H1 (cell line): ENCODE data around the gene ATP2A3. TPM values are rescaled to one million over a fixed set of nuclear protein-coding genes. Genes with fewer than 3 reads are reported as not detected.

Experiments
- CTCF ChIA-PET: fragments of 300-600 bp; sonication (Branson Sonifier 250); formaldehyde crosslinking; loops from one replicate; lab custom pipeline; 2021; ENCODE audit not compliant: partially characterized antibody; lab: Charles Lee
- POLR2A ChIA-PET: fragments of 300-600 bp; sonication (Branson Sonifier 250); formaldehyde crosslinking; loops from one replicate; lab custom pipeline; 2021; ENCODE audit warnings: inconsistent platforms; ENCODE audit not compliant: partially characterized antibody; lab: Charles Lee
- DNase-seq, 2 experiments: peaks; one replicate each; pipeline versions ENCODE4 v3.0.0 to v3.0.0-alpha.2; 2010 to 2022; ENCODE audit warnings: low spot score in 2 of 2, low read depth in 1 of 2, mixed read lengths in 1 of 2
- FAIRE-seq: peaks from 2 replicates; lab custom pipeline; 2011; peaks lifted over from hg19 to GRCh38; lab: Jason Lieb, UNC
- H2AFZ ChIP-seq: 2 replicates; pipeline ENCODE4 v1.8.1; 2012; ENCODE audit warnings: low read length, inconsistent platforms
- H2AK5ac ChIP-seq: 2 replicates; pipeline ENCODE4 v1.6.1; 2013; ENCODE audit warnings: low read depth, low read length
- H2BK120ac ChIP-seq: replicated peaks from 2 replicates; pipeline ENCODE3; 2013; ENCODE audit warnings: low read depth, low read length, inconsistent platforms
- H2BK12ac ChIP-seq: 2 replicates; pipeline ENCODE4 v1.6.1; 2013; ENCODE audit warnings: low read depth, low read length
- H2BK15ac ChIP-seq: 2 replicates; pipeline ENCODE4 v1.6.1; 2013; ENCODE audit warnings: low read length
- H2BK20ac ChIP-seq: 2 replicates; pipeline ENCODE4 v1.6.1; 2013; ENCODE audit warnings: low read length
- H2BK5ac ChIP-seq: 2 replicates; pipeline ENCODE4 v1.6.1; 2013; ENCODE audit warnings: low read depth, low read length
- H3K14ac ChIP-seq: 2 replicates; pipeline ENCODE4 v1.6.1; 2013; ENCODE audit warnings: inconsistent platforms; ENCODE audit not compliant: insufficient read length
- H3K18ac ChIP-seq: 2 replicates; pipeline ENCODE4 v1.6.1; 2013; ENCODE audit warnings: low read length; ENCODE audit errors: extremely low read depth
- H3K23ac ChIP-seq: 2 replicates; pipeline ENCODE4 v1.6.1; 2013; ENCODE audit warnings: inconsistent platforms; ENCODE audit not compliant: insufficient read length
- H3K23me2 ChIP-seq: 2 replicates; pipeline ENCODE4 v1.6.1; 2013; ENCODE audit warnings: low read depth, low read length
- H3K27ac ChIP-seq: 2 replicates; pipeline ENCODE4 v1.6.1; 2011; ENCODE audit warnings: low read depth, low read length, inconsistent platforms
- H3K27me3 ChIP-seq, 4 experiments: replicated peaks in 1 of 4; 1 replicate in 1 of 4; 2 replicates in 3 of 4; pipeline versions ENCODE4 v1.6.1 to v1.8.1; 2011 to 2013; ENCODE audit warnings: low read length in 3 of 4, mild to moderate bottlenecking in 3 of 4, inconsistent platforms in 2 of 4, mixed read lengths in 2 of 4, moderate library complexity in 1 of 4; ENCODE audit not compliant: control insufficient read depth in 3 of 4, insufficient read depth in 3 of 4; ENCODE audit errors: extremely low read depth in 1 of 4
- H3K36me3 ChIP-seq, 4 experiments: 2 replicates each; pipeline versions ENCODE4 v1.6.1 to v1.8.1; 2011 to 2013; ENCODE audit warnings: mild to moderate bottlenecking in 4 of 4, low read length in 3 of 4, moderate library complexity in 2 of 4, control low read depth in 1 of 4, inconsistent platforms in 1 of 4; ENCODE audit not compliant: insufficient read depth in 4 of 4, control insufficient read depth in 2 of 4
- H3K4ac ChIP-seq: replicated peaks from 2 replicates; pipeline ENCODE3; 2013; ENCODE audit warnings: low read length, low read depth, mixed read lengths, inconsistent platforms; ENCODE audit not compliant: insufficient read length
- H3K4me1 ChIP-seq, 4 experiments: replicated peaks in 1 of 4; 1 replicate in 1 of 4; 2 replicates in 3 of 4; pipeline versions ENCODE4 v1.6.1 to v1.8.1; 2011 to 2013; ENCODE audit warnings: low read length in 3 of 4, inconsistent platforms in 2 of 4, mixed read lengths in 1 of 4; ENCODE audit not compliant: insufficient read depth in 4 of 4, control insufficient read depth in 3 of 4
- H3K4me2 ChIP-seq, 2 experiments: 2 replicates each; pipeline versions ENCODE4 v1.6.1 to v1.8.1; 2011 to 2013; ENCODE audit warnings: low read depth in 2 of 2, low read length in 2 of 2, control low read depth in 1 of 2, inconsistent platforms in 1 of 2, mild to moderate bottlenecking in 1 of 2; ENCODE audit not compliant: insufficient read depth in 1 of 2
- H3K4me3 ChIP-seq, 4 experiments: fragments of 200-600, 300-600 bp in 1 of 4; sonication (generic), shearing (Covaris generic), sonication (Bioruptor Twin) in 1 of 4; 2 replicates each; pipeline versions ENCODE4 v1.5.1 to v1.8.1; 2011 to 2016; ENCODE audit warnings: low read length in 4 of 4, low read depth in 3 of 4, control low read depth in 2 of 4, inconsistent platforms in 2 of 4, mild to moderate bottlenecking in 2 of 4, mixed read lengths in 1 of 4, moderate library complexity in 1 of 4; ENCODE audit not compliant: insufficient read depth in 2 of 4; ENCODE audit errors: extremely low read depth in 1 of 4
- H3K56ac ChIP-seq: replicated peaks from 2 replicates; pipeline ENCODE3; 2013; ENCODE audit warnings: low read depth, mild to moderate bottlenecking, mixed read lengths, low read length, inconsistent platforms; ENCODE audit not compliant: insufficient read length
- H3K79me1 ChIP-seq: 2 replicates; pipeline ENCODE4 v1.6.1; 2013; ENCODE audit warnings: low read depth, low read length, control low read depth
- H3K79me2 ChIP-seq, 2 experiments: 2 replicates each; pipeline versions ENCODE4 v1.6.1 to v1.8.1; 2012 to 2013; ENCODE audit warnings: low read length in 2 of 2, mild to moderate bottlenecking in 2 of 2, inconsistent platforms in 1 of 2; ENCODE audit not compliant: insufficient read depth in 2 of 2, control insufficient read depth in 1 of 2
- H3K9ac ChIP-seq, 4 experiments: replicated peaks in 1 of 4; 1 replicate in 1 of 4; 2 replicates in 3 of 4; pipeline versions ENCODE4 v1.6.1 to v1.8.1; 2011 to 2013; ENCODE audit warnings: low read depth in 3 of 4, low read length in 3 of 4, control low read depth in 2 of 4, mild to moderate bottlenecking in 2 of 4, moderate library complexity in 2 of 4, inconsistent platforms in 1 of 4; ENCODE audit errors: extremely low read depth in 1 of 4
- H3K9me3 ChIP-seq, 2 experiments: 2 replicates each; pipeline versions ENCODE4 v1.6.1 to v1.8.1; 2012 to 2013; ENCODE audit warnings: mild to moderate bottlenecking in 2 of 2, moderate library complexity in 2 of 2, control low read depth in 1 of 2, inconsistent platforms in 1 of 2, low read depth in 1 of 2, low read length in 1 of 2, mixed read lengths in 1 of 2; ENCODE audit not compliant: insufficient read depth in 2 of 2
- H4K20me1 ChIP-seq, 2 experiments: replicated peaks in 1 of 2; 2 replicates each; pipeline versions ENCODE3 to v1.8.1; 2011 to 2013; ENCODE audit warnings: inconsistent platforms in 2 of 2, low read length in 2 of 2, mild to moderate bottlenecking in 1 of 2; ENCODE audit not compliant: insufficient read depth in 2 of 2, control insufficient read depth in 1 of 2
- H4K5ac ChIP-seq: 2 replicates; pipeline ENCODE4 v1.6.1; 2013; ENCODE audit warnings: low read length, low read depth, mixed read lengths, inconsistent platforms; ENCODE audit not compliant: insufficient read length
- H4K8ac ChIP-seq: 2 replicates; pipeline ENCODE4 v1.8.0; 2013; ENCODE audit warnings: mild to moderate bottlenecking, moderate library complexity, low read length, inconsistent platforms; ENCODE audit not compliant: insufficient read depth; ENCODE audit errors: extremely low read depth
- H4K91ac ChIP-seq: replicated peaks from 2 replicates; pipeline ENCODE3; 2013; ENCODE audit warnings: low read length, mixed read lengths, inconsistent platforms; ENCODE audit not compliant: insufficient read length
- BCL11A ChIP-seq, 2 experiments: IDR thresholded peaks; one replicate each; pipeline ENCODE4 v1.6.1; 2011; ENCODE audit warnings: low read depth in 2 of 2, low read length in 2 of 2, mild to moderate bottlenecking in 2 of 2
- CBX5 ChIP-seq: fragments of 300-800, 300-1000 bp; sonication (generic); IDR thresholded peaks from 2 replicates; pipeline ENCODE4 v1.7.1; 2016; ENCODE audit warnings: antibody characterized with exemption, low read length, low read depth
- CREB1 ChIP-seq: IDR thresholded peaks from 2 replicates; pipeline ENCODE4 v1.6.1; 2012; ENCODE audit warnings: inconsistent platforms
- E2F6 ChIP-seq: IDR thresholded peaks from 2 replicates; pipeline ENCODE4 v1.6.1; 2012; ENCODE audit warnings: inconsistent platforms
- FOSL1 ChIP-seq: IDR thresholded peaks from 2 replicates; pipeline ENCODE4 v1.6.1; 2011; ENCODE audit warnings: mild to moderate bottlenecking, low read depth, low read length, moderate library complexity; ENCODE audit not compliant: insufficient read depth
- JUN ChIP-seq: IDR thresholded peaks from 2 replicates; pipeline ENCODE4 v1.6.1; 2011; ENCODE audit warnings: low read depth, mild to moderate bottlenecking, improper control_type of control experiment, low read length
- MAX ChIP-seq: IDR thresholded peaks from 2 replicates; pipeline ENCODE4 v1.6.1; 2012; ENCODE audit warnings: inconsistent platforms
- RAD21 ChIP-seq, 2 experiments: IDR thresholded peaks in 1 of 2; conservative IDR thresholded peaks in 1 of 2; 2 replicates each; pipeline ENCODE4 v1.6.1; 2011; ENCODE audit warnings: low read depth in 2 of 2, low read length in 2 of 2, improper control_type of control experiment in 1 of 2, inconsistent platforms in 1 of 2, mild to moderate bottlenecking in 1 of 2, moderate library complexity in 1 of 2
- RNF2 ChIP-seq: fragments of 200-900, 300-1000 bp; sonication (generic); IDR thresholded peaks from 2 replicates; pipeline ENCODE4 v1.7.1; 2016; ENCODE audit warnings: borderline replicate concordance, low read depth, mild to moderate bottlenecking, antibody characterized with exemption, low read length; ENCODE audit not compliant: poor library complexity, severe bottlenecking; ENCODE audit errors: missing control alignments
- SIRT6 ChIP-seq: IDR thresholded peaks from one replicate; pipeline ENCODE4 v1.7.1; 2012; ENCODE audit warnings: low read length, inconsistent platforms
- SP1 ChIP-seq: IDR thresholded peaks from 2 replicates; pipeline ENCODE4 v1.6.1; 2011; ENCODE audit warnings: low read depth, low read length
- TEAD4 ChIP-seq: IDR thresholded peaks from 2 replicates; pipeline ENCODE4 v1.6.1; 2012; ENCODE audit warnings: low read depth, low read length, inconsistent platforms, mixed read lengths
- WGBS, 2 experiments: shearing (Covaris generic) in 1 of 2; methylation state at CpG; one replicate each; pipeline versions ENCODE4 v1.1.6 to v1.1.7; 2013 to 2015; ENCODE audit warnings: low lambda C conversion rate in 2 of 2, mixed read lengths in 2 of 2, inconsistent platforms in 1 of 2, low coverage in 1 of 2, missing lambda C conversion rate in 1 of 2; ENCODE audit not compliant: insufficient replicate concordance in 2 of 2, insufficient coverage in 1 of 2, insufficient read length in 1 of 2; ENCODE audit errors: extremely low coverage in 1 of 2, missing lambda C conversion rate in 1 of 2; 5-methylcytosine and 5-hydroxymethylcytosine counted together
- polyA plus RNA-seq, 7 experiments: library from polyadenylated mRNA; depleted of rRNA in 3 of 7; stranded (reverse) in 5 of 7; unstranded in 2 of 7; fragments of >200 nt in 5 of 7; fragments of 200-250 nt in 2 of 7; gene quantifications; 1 replicate in 5 of 7; 2 replicates in 1 of 7; 4 replicates in 1 of 7; pipeline versions ENCODE4 v1.2.1 to v1.2.3, GENCODE V29; 2011 to 2013; ENCODE audit warnings: missing spikeins in 2 of 7, mixed read lengths in 2 of 7
- total RNA-seq: library from RNA; stranded (reverse); fragmentation: NEBNext Ultra II Directional; extraction: Animal tissue kit (Norgen Biotek cat#: 25700); gene quantifications from 2 replicates; pipeline ENCODE4 v1.2.1, GENCODE V29; 2021

Gene ATP2A3
- total and polyA plus RNA-seq, 2 of the 8 experiments (the other 6 are each of a cell fraction or from before 2014, with no cell fraction given): 18.4 to 32.5 TPM

GRCh38 chr17:3919123-3919624, 45.1 kb downstream of the ATP2A3 start:
- no peak overlapping the region for H3K18ac ChIP-seq
- WGBS, 2 experiments: 90% methylated on average over 22 of the region's 22 CpGs; no CpG with 5 or more reads in 1 of the 2 experiments
- no peak overlapping the region; the same call in 1 of the 2 replicates for H4K8ac ChIP-seq
- H3K36me3 ChIP-seq: no peaks in the 10 kb centered on the region
- POLR2A ChIA-PET: no interaction called here
- H2BK15ac ChIP-seq: no peak overlapping the region
- no peak for TF ChIP-seq SIRT6
- no peak for TF ChIP-seq RAD21 (IDR thresholded peaks at IDR 0.05 in 1 of 2, conservative IDR thresholded peaks at IDR 0.05 in 1 of 2; ENCODE audit: low read depth in 2 of 2, low read length in 2 of 2)
- no peak for TF ChIP-seq E2F6
- TF ChIP-seq MAX: no peak
- TF ChIP-seq TEAD4: no peak
- no peak for TF ChIP-seq SP1
- no peak for TF ChIP-seq JUN
- no peak for TF ChIP-seq RNF2
- TF ChIP-seq BCL11A (IDR thresholded peaks at IDR 0.05; ENCODE audit: low read depth in 2 of 2, low read length in 2 of 2): no peak
- TF ChIP-seq CBX5: no peak
- no peak for TF ChIP-seq CREB1
- no peak for TF ChIP-seq FOSL1
- CTCF ChIA-PET: interaction anchor here (0.6 to 0.9 kb wide), 2 partner anchors 56 to 1330 kb away, joined by 3 read pairs; no protein-coding TSS in a partner anchor
- no peak overlapping the region for H2BK5ac ChIP-seq
- H3K14ac ChIP-seq: no peak overlapping the region
- H3K4me2 ChIP-seq: no peak overlapping the region
- DNase-seq: no peak
- H3K9ac ChIP-seq: no peak overlapping the region
- no peak overlapping the region for H3K56ac ChIP-seq
- H3K4ac ChIP-seq: no peak overlapping the region
- no peaks in the 10 kb centered on the region for H3K9me3 ChIP-seq
- no peak overlapping the region for H4K5ac ChIP-seq
- no peaks in the 10 kb centered on the region for H3K79me1 ChIP-seq
- H3K4me3 ChIP-seq: no peak overlapping the region
- no peak overlapping the region for H2AFZ ChIP-seq
- no peak overlapping the region for H2AK5ac ChIP-seq
- peaks cover 0 to 4% (median 0%) of the 10 kb centered on the region in 4 experiments; a peak in 3 of 7 replicates for H3K4me1 ChIP-seq
- H3K27me3 ChIP-seq: no peaks in the 10 kb centered on the region
- no peak overlapping the region for H4K91ac ChIP-seq
- no peak overlapping the region for H2BK20ac ChIP-seq
- no peak for FAIRE-seq
- H3K27ac ChIP-seq: no peak overlapping the region
- no peak overlapping the region for H3K23ac ChIP-seq
- H3K23me2 ChIP-seq: no peaks in the 10 kb centered on the region
- no peak overlapping the region for H2BK12ac ChIP-seq
- H2BK120ac ChIP-seq: no peak overlapping the region
- H3K79me2 ChIP-seq: no peaks in the 10 kb centered on the region
- no peaks in the 10 kb centered on the region for H4K20me1 ChIP-seq
